Neural cell (in vitro differentiated cells): ENCODE results near the gene AMIGO2. TPM values are rescaled to one million over a fixed set of nuclear protein-coding genes. Genes with fewer than 3 reads are reported as not detected.

Experiments
- H2AFZ ChIP-seq: fragments of 200-600, 300-800 bp; sonication (generic), shearing (Covaris generic); 2 replicates; pipeline ENCODE4 v1.6.0; 2014; ENCODE audit warnings: low read depth, mild to moderate bottlenecking, antibody characterized with exemption, low read length, moderate library complexity
- H3F3A ChIP-seq: fragments of 200-600 bp; shearing (Covaris generic); 2 replicates; pipeline ENCODE4 v1.6.1; 2016; ENCODE audit warnings: mild to moderate bottlenecking, moderate library complexity, mixed read lengths, antibody characterized with exemption, low read length; ENCODE audit not compliant: insufficient read depth, poor library complexity, severe bottlenecking
- H3K27ac ChIP-seq: fragments of 200-600, 300-800 bp; sonication (generic), shearing (Covaris generic); 2 replicates; pipeline ENCODE4 v1.5.1; 2014; ENCODE audit warnings: mild to moderate bottlenecking, low read length, moderate library complexity
- H3K27me3 ChIP-seq: fragments of 300-800, 200-600 bp; sonication (generic), shearing (Covaris generic); 2 replicates; pipeline ENCODE4 v1.6.0; 2014; ENCODE audit warnings: mild to moderate bottlenecking, low read depth, low read length, moderate library complexity; ENCODE audit not compliant: insufficient read depth
- H3K36me3 ChIP-seq: fragments of 300-800, 200-600 bp; sonication (generic), shearing (Covaris generic); 2 replicates; pipeline ENCODE4 v1.5.1; 2014; ENCODE audit warnings: mild to moderate bottlenecking, antibody characterized with exemption, low read length, moderate library complexity; ENCODE audit not compliant: insufficient read depth
- H3K4me2 ChIP-seq: fragments of 300-800, 200-600 bp; sonication (generic), shearing (Covaris generic); 2 replicates; pipeline ENCODE4 v1.6.0; 2014; ENCODE audit warnings: mild to moderate bottlenecking, low read length
- H3K4me3 ChIP-seq: fragments of 300-800, 200-600 bp; sonication (generic), shearing (Covaris generic); 2 replicates; pipeline ENCODE4 v1.5.1; 2014; ENCODE audit warnings: mild to moderate bottlenecking, low read length, moderate library complexity
- H3K79me2 ChIP-seq: fragments of 200-600 bp; shearing (Covaris generic); replicated peaks from 2 replicates; pipeline ENCODE4 v1.6.0; 2014; ENCODE audit warnings: mild to moderate bottlenecking, low read length, moderate library complexity; ENCODE audit not compliant: insufficient read depth
- H3K9ac ChIP-seq: fragments of 300-800, 200-600 bp; sonication (generic), shearing (Covaris generic); 2 replicates; pipeline ENCODE4 v1.6.1; 2016; ENCODE audit warnings: mild to moderate bottlenecking, low read length, mixed read lengths
- H3K9me2 ChIP-seq: fragments of 200-600 bp; shearing (Covaris generic); 2 replicates; pipeline ENCODE4 v1.6.1; 2016; ENCODE audit warnings: mild to moderate bottlenecking, low read length, mixed read lengths; ENCODE audit not compliant: insufficient read depth
- H3K9me3 ChIP-seq: fragments of 200-600, 300-800 bp; sonication (generic), shearing (Covaris generic); 2 replicates; pipeline ENCODE4 v1.6.1; 2016; ENCODE audit warnings: mild to moderate bottlenecking, mixed run types, low read length, moderate library complexity, mixed read lengths
- H4K20me1 ChIP-seq: fragments of 200-600 bp; shearing (Covaris generic); 2 replicates; pipeline ENCODE4 v1.6.1; 2016; ENCODE audit warnings: mild to moderate bottlenecking, mixed run types; ENCODE audit not compliant: insufficient read depth
- CTCF ChIP-seq: fragments of 450-650 bp; IDR thresholded peaks from 2 replicates; pipeline ENCODE4 v1.5.1; 2014; ENCODE audit warnings: antibody characterized with exemption, mild to moderate bottlenecking, moderate library complexity; ENCODE audit not compliant: poor library complexity, severe bottlenecking
- EP300 ChIP-seq: fragments of 450-650 bp; conservative IDR thresholded peaks from 2 replicates; pipeline ENCODE4 v1.6.1; 2014; ENCODE audit warnings: antibody characterized with exemption, mild to moderate bottlenecking, moderate library complexity; ENCODE audit not compliant: poor library complexity, severe bottlenecking
- EZH2 ChIP-seq: fragments of 200-600, 300-800 bp; shearing (Covaris generic), sonication (generic); IDR thresholded peaks from 2 replicates; pipeline ENCODE4 v1.6.1; 2014; ENCODE audit warnings: antibody characterized with exemption, low read length, borderline replicate concordance, mild to moderate bottlenecking; ENCODE audit not compliant: insufficient read depth, poor library complexity, severe bottlenecking
- MXI1 ChIP-seq: fragments of 450-650 bp; conservative IDR thresholded peaks from 2 replicates; pipeline ENCODE4 v1.6.1; 2014; ENCODE audit warnings: antibody characterized with exemption, mild to moderate bottlenecking; ENCODE audit not compliant: poor library complexity, severe bottlenecking
- POLR2AphosphoS5 ChIP-seq: IDR thresholded peaks from 2 replicates; pipeline ENCODE4 v1.6.1; 2012
- RAD21 ChIP-seq: fragments of 450-650 bp; conservative IDR thresholded peaks from 2 replicates; pipeline ENCODE4 v1.6.1; 2014; ENCODE audit warnings: antibody characterized with exemption, mild to moderate bottlenecking, moderate library complexity
- REST ChIP-seq: IDR thresholded peaks from 2 replicates; pipeline ENCODE4 v1.6.1; 2012; ENCODE audit warnings: borderline replicate concordance
- SMC3 ChIP-seq: fragments of 450-650 bp; conservative IDR thresholded peaks from 2 replicates; pipeline ENCODE4 v1.6.1; 2014; ENCODE audit warnings: antibody characterized with exemption, mild to moderate bottlenecking, moderate library complexity; ENCODE audit not compliant: poor library complexity
- TAF1 ChIP-seq: IDR thresholded peaks from 2 replicates; pipeline ENCODE4 v1.6.1; 2012; ENCODE audit warnings: low read depth
- polyA plus RNA-seq: library from polyadenylated mRNA; depleted of rRNA; stranded (reverse); fragments of >200 nt; gene quantifications from 2 replicates; pipeline ENCODE4 v1.2.3, GENCODE V29; 2014

Gene AMIGO2
- polyA plus RNA-seq, 1 donor from 2014 or later: 3.1 TPM

- H4K20me1 ChIP-seq: no peaks in the 10 kb centered on the region
- no peaks in the 10 kb centered on the region for H3K9me3 ChIP-seq
- H3K27ac ChIP-seq: no peak overlapping the region
- TF ChIP-seq MXI1: no peak
- TF ChIP-seq SMC3: peak; percentile 90
- TF ChIP-seq RAD21: peak; percentile 90
- TF ChIP-seq CTCF: peak; percentile 85
- TF ChIP-seq TAF1: no peak
- no peak overlapping the region for H3K4me2 ChIP-seq
- H3K79me2 ChIP-seq: no peaks in the 10 kb centered on the region
- H3K36me3 ChIP-seq: no peaks in the 10 kb centered on the region
- H3K9me2 ChIP-seq: no peaks in the 10 kb centered on the region
- H3K4me3 ChIP-seq: no peak overlapping the region
- H3K9ac ChIP-seq: no peak overlapping the region
- no peaks in the 10 kb centered on the region for H3F3A ChIP-seq
- no peaks in the 10 kb centered on the region for H3K27me3 ChIP-seq
- no peak overlapping the region for H2AFZ ChIP-seq
Observed at GRCh38 chr12:47032644-47033043, 47.1 kb downstream of the AMIGO2 start.

- Histone ChIP-seq H3K4me3 (no peak overlapping the region), H3K27ac (no peak overlapping the region), H3K27me3 (no peaks in the 10 kb centered on the region), H3K4me2 (no peak overlapping the region), H2AFZ (no peak overlapping the region), H4K20me1 (no peaks in the 10 kb centered on the region), H3K9ac (no peak overlapping the region), H3K9me3 (no peaks in the 10 kb centered on the region), H3K36me3 (no peaks in the 10 kb centered on the region), H3F3A (no peaks in the 10 kb centered on the region), H3K9me2 (no peaks in the 10 kb centered on the region), H3K79me2 (no peaks in the 10 kb centered on the region)
- TF ChIP-seq REST (no peak), SMC3 (no peak), MXI1 (no peak), POLR2AphosphoS5 (no peak), RAD21 (no peak), TAF1 (no peak), EP300 (no peak), CTCF (no peak), EZH2 (no peak)
Observed at GRCh38 chr12:47029903-47030302, 49.9 kb downstream of the AMIGO2 start.
